ENCODE measurements around the gene CAMTA1. TPM values are rescaled to one million over a fixed set of nuclear protein-coding genes. Genes with fewer than 3 reads are reported as not detected.

CAMTA1 gene
- total RNA-seq, 2 donors from 2014 or later: 36.7 to 51.9 TPM

- Mint-ChIP-seq H3K4me3 (no peak overlapping the region), H3K9me3 (no peaks in the 10 kb centered on the region), H3K27ac (no peak overlapping the region), H3K4me1 (no peaks in the 10 kb centered on the region), H3K27me3 (peaks cover 15% of the 10 kb centered on the region), H3K36me3 (ENCODE audit: low read depth) (no peaks in the 10 kb centered on the region)
- ATAC-seq (replicated peaks): no peak
These were observed 261.1 kb downstream of the CAMTA1 start for GRCh38 chr1:7046314-7046713.

- Mint-ChIP-seq H3K4me3 (no peak overlapping the region), H3K27me3 (peaks cover 15% of the 10 kb centered on the region), H3K4me1 (no peaks in the 10 kb centered on the region), H3K27ac (no peak overlapping the region), H3K36me3 (ENCODE audit: low read depth) (no peaks in the 10 kb centered on the region), H3K9me3 (no peaks in the 10 kb centered on the region)
- no peak for ATAC-seq (replicated peaks)
These were observed 261.6 kb downstream of the CAMTA1 start for GRCh38 chr1:7046891-7047290.

GRCh38 chr1:7047866-7048265, 262.6 kb downstream of the CAMTA1 start:
- no peaks in the 10 kb centered on the region for H3K4me1 Mint-ChIP-seq
- H3K4me3 Mint-ChIP-seq: no peak overlapping the region
- no peak overlapping the region for H3K27ac Mint-ChIP-seq
- H3K27me3 Mint-ChIP-seq: peaks cover 20% of the 10 kb centered on the region
- no peaks in the 10 kb centered on the region for H3K36me3 Mint-ChIP-seq (ENCODE audit: low read depth)
- H3K9me3 Mint-ChIP-seq: no peaks in the 10 kb centered on the region
- no peak for ATAC-seq (replicated peaks)

GRCh38 chr1:7048395-7048794, 263.1 kb downstream of the CAMTA1 start:
- Mint-ChIP-seq H3K27ac (no peak overlapping the region), H3K36me3 (ENCODE audit: low read depth) (no peaks in the 10 kb centered on the region), H3K4me3 (no peak overlapping the region), H3K27me3 (peaks cover 23% of the 10 kb centered on the region), H3K9me3 (no peaks in the 10 kb centered on the region), H3K4me1 (no peaks in the 10 kb centered on the region)
- no peak for ATAC-seq (replicated peaks)

GRCh38 chr1:7049913-7050625, 264.8 kb downstream of the CAMTA1 start:
- no peak overlapping the region for H3K27ac Mint-ChIP-seq
- H3K27me3 Mint-ChIP-seq: peaks cover 17% of the 10 kb centered on the region
- no peaks in the 10 kb centered on the region for H3K9me3 Mint-ChIP-seq
- ATAC-seq (replicated peaks): no peak
- H3K36me3 Mint-ChIP-seq (ENCODE audit: low read depth): no peaks in the 10 kb centered on the region
- no peaks in the 10 kb centered on the region for H3K4me1 Mint-ChIP-seq
- H3K4me3 Mint-ChIP-seq: no peak overlapping the region

GRCh38 chr1:7050751-7051665, 265.8 kb downstream of the CAMTA1 start:
- H3K4me1 Mint-ChIP-seq: no peaks in the 10 kb centered on the region
- no peaks in the 10 kb centered on the region for H3K9me3 Mint-ChIP-seq
- H3K36me3 Mint-ChIP-seq (ENCODE audit: low read depth): no peaks in the 10 kb centered on the region
- no peak overlapping the region for H3K27ac Mint-ChIP-seq
- H3K27me3 Mint-ChIP-seq: peaks cover 16% of the 10 kb centered on the region
- H3K4me3 Mint-ChIP-seq: no peak overlapping the region
- no peak for ATAC-seq (replicated peaks)

GRCh38 chr1:7052701-7053100, 267.4 kb downstream of the CAMTA1 start:
- Mint-ChIP-seq H3K27me3 (peaks cover 16% of the 10 kb centered on the region), H3K27ac (no peak overlapping the region), H3K4me3 (no peak overlapping the region), H3K4me1 (no peaks in the 10 kb centered on the region), H3K9me3 (no peaks in the 10 kb centered on the region), H3K36me3 (ENCODE audit: low read depth) (no peaks in the 10 kb centered on the region)
- ATAC-seq (replicated peaks): no peak

- no peaks in the 10 kb centered on the region for H3K9me3 Mint-ChIP-seq
- H3K36me3 Mint-ChIP-seq (ENCODE audit: low read depth): no peaks in the 10 kb centered on the region
- no peak overlapping the region for H3K27ac Mint-ChIP-seq
- peaks cover 34% of the 10 kb centered on the region for H3K27me3 Mint-ChIP-seq
- H3K4me1 Mint-ChIP-seq: no peaks in the 10 kb centered on the region
- ATAC-seq (replicated peaks): no peak
- no peak overlapping the region for H3K4me3 Mint-ChIP-seq
These were observed 275.5 kb downstream of the CAMTA1 start for GRCh38 chr1:7060745-7061144.

GRCh38 chr1:7062346-7063061, 277.2 kb downstream of the CAMTA1 start:
- Mint-ChIP-seq H3K4me3 (no peak overlapping the region), H3K9me3 (no peaks in the 10 kb centered on the region), H3K36me3 (ENCODE audit: low read depth) (no peaks in the 10 kb centered on the region), H3K27ac (no peak overlapping the region), H3K27me3 (peaks cover 34% of the 10 kb centered on the region), H3K4me1 (no peaks in the 10 kb centered on the region)
- no peak for ATAC-seq (replicated peaks)

GRCh38 chr1:7063981-7064380, 278.7 kb downstream of the CAMTA1 start:
- no peak overlapping the region for H3K4me3 Mint-ChIP-seq
- H3K4me1 Mint-ChIP-seq: no peaks in the 10 kb centered on the region
- no peaks in the 10 kb centered on the region for H3K36me3 Mint-ChIP-seq (ENCODE audit: low read depth)
- ATAC-seq (replicated peaks): no peak
- H3K27ac Mint-ChIP-seq: no peak overlapping the region
- H3K9me3 Mint-ChIP-seq: no peaks in the 10 kb centered on the region
- H3K27me3 Mint-ChIP-seq: peaks cover 34% of the 10 kb centered on the region

GRCh38 chr1:7068552-7068951, 283.3 kb downstream of the CAMTA1 start:
- no peak for ATAC-seq (replicated peaks)

GRCh38 chr1:7069931-7070330, 284.7 kb downstream of the CAMTA1 start:
- peaks cover 4% of the 10 kb centered on the region for H3K9me3 Mint-ChIP-seq
- peaks cover 29% of the 10 kb centered on the region for H3K27me3 Mint-ChIP-seq
- no peak overlapping the region for H3K27ac Mint-ChIP-seq
- ATAC-seq (replicated peaks): no peak
- H3K36me3 Mint-ChIP-seq (ENCODE audit: low read depth): no peaks in the 10 kb centered on the region
- no peak overlapping the region for H3K4me3 Mint-ChIP-seq
- no peaks in the 10 kb centered on the region for H3K4me1 Mint-ChIP-seq

More at GRCh38 chr1:7068552-7068951, 283.3 kb downstream of the CAMTA1 start:
- Mint-ChIP-seq H3K27me3 (peaks cover 38% of the 10 kb centered on the region), H3K27ac (no peak overlapping the region), H3K9me3 (peaks cover 4% of the 10 kb centered on the region), H3K4me1 (no peaks in the 10 kb centered on the region), H3K36me3 (ENCODE audit: low read depth) (no peaks in the 10 kb centered on the region), H3K4me3 (no peak overlapping the region)

- no peaks in the 10 kb centered on the region for H3K4me1 Mint-ChIP-seq
- H3K9me3 Mint-ChIP-seq: peaks cover 4% of the 10 kb centered on the region
- H3K4me3 Mint-ChIP-seq: no peak overlapping the region
- peak; percentile 60 for ATAC-seq (replicated peaks)
- H3K27me3 Mint-ChIP-seq: peaks cover 23% of the 10 kb centered on the region
- no peaks in the 10 kb centered on the region for H3K36me3 Mint-ChIP-seq (ENCODE audit: low read depth)
- no peak overlapping the region for H3K27ac Mint-ChIP-seq
These were observed 285.3 kb downstream of the CAMTA1 start for GRCh38 chr1:7070389-7071029.

- peaks cover 21% of the 10 kb centered on the region for H3K9me3 Mint-ChIP-seq
- H3K4me1 Mint-ChIP-seq: no peaks in the 10 kb centered on the region
- H3K36me3 Mint-ChIP-seq (ENCODE audit: low read depth): no peaks in the 10 kb centered on the region
- no peak overlapping the region for H3K4me3 Mint-ChIP-seq
- peaks cover 25% of the 10 kb centered on the region for H3K27me3 Mint-ChIP-seq
- ATAC-seq (replicated peaks): no peak
- H3K27ac Mint-ChIP-seq: no peak overlapping the region
These were observed 290.9 kb downstream of the CAMTA1 start for GRCh38 chr1:7076117-7076516.

All from activated T-helper 17 cell treated with anti-CD3 and anti-CD28 coated beads, Interleukin-2, amount 50 U/mL, for 72 hours (primary cell).